RPMI8226 (cell line): Measurements from ENCODE around the gene RFX4.
"Not testable (repeated sequence)": the region's sequence is repeated elsewhere in the genome, so short reads cannot be mapped to it uniquely, and the experiment has no call there.

Source experiments
- DNase-seq: peaks from one replicate; pipeline ENCODE4 v3.0.0-alpha.2; 2015

RFX4 gene

DNA sequence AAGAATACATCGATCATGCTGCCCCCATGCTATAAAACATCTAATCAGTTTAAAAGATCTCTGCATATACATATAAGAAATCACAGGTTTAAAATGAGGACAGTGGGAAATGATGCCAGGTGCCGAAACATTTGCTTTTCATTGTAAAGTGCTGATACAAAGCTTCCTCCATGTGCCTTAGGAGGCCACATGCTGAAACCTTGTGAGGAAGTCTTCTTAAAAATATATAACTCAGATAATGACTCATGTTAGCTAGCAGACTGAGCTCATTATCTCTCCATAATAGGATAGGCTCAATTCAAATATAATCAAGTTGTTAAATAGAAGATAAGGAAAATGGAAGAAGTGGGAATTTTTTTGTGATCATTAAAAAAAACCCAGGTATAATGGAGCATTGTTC is 65.9 kb downstream of the RFX4 start:
- DNase-seq, result peak; percentile 5

GRCh38 chr12:106651552-106651951 is 68.7 kb downstream of the RFX4 start:
- DNase-seq, result no peak

DNA sequence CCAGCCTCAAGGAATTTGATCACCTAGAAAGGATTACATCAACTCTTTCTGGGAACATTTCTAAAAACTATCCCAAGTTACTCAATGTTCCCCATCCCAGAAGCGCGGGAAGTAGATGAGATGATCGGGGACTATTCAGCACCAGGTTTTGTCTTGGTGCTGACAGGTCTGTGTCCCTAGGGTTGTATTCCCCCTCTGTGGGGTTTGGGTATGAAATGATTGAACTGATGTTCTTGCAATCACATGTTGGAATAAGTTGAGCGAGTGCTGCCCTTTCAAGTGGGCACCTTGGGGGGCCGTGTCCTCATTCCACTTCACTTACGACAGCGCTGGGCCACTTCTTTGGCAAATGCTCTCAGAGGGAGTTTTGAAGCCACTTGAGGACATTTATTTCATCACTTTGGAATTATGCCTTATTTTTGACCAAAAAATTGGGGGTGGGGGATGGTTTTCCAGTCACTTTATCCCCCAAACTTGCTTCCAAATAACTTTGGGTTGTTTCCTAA is 69.8 kb downstream of the RFX4 start:
- no peak for DNase-seq

DNA sequence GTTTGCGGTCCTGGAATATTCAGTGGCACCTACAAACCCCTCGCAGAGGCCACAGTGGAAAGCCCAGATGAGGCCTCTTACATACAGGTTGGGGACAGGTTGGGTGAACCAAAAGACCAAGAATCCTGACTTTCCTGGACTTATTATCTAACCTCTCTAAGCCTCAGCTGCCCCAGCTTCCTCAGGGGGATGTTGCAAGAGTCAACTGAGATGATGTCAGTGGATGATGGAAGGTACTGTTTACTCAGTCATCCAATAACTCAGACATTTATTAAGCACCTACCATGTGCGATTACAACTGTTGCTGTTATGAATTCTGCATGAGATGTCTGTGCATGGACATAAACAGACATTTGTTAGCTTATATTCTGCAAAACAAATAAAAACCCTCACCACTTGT is 72.8 kb downstream of the RFX4 start:
- no peak for DNase-seq

GRCh38 chr12:106657488-106657887 is 74.7 kb downstream of the RFX4 start:
- no peak for DNase-seq

GRCh38 chr12:106663385-106663784 is 80.6 kb downstream of the RFX4 start:
- DNase-seq, result no peak

DNA sequence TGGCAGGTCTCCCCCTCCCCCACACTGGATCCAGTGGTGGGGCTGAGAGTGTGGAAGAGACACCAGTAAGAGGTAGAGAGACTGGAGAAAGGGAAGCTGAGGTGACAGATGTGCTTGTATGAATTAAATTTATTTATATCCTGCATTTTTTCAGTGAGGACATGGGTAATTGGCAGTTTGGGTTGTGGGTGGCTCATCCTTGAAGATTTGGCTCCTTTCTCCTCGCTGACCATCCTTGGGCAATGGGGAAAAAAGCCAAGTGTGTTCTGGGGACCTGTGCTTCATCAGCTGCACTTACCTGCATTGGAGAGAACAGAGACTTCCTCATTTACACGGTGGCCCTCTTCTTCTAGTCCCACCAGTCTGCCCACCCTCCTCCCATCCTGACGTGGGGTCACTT is 86.4 kb downstream of the RFX4 start:
- DNase-seq, result no peak

DNA sequence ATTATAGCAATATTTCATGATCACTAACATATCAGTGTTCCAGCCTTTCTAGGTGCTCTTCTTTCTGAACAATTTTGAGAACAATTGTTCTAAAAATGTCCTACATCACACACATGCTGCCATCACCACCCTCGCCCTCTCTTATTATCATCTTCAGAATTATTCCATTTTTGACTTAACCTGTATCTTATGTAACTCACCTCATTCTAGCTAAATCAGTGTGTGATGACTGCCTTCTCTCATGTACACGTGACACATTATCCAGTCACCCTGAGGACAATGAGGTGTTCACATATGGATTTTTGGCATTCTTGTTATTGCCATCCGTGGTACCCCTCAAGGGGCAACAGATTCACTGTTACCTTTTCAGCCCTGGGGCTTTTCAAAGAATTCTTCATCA is 87.3 kb downstream of the RFX4 start:
- no peak for DNase-seq

GRCh38 chr12:106671840-106672239 is 89.0 kb downstream of the RFX4 start:
- DNase-seq, result no peak

GRCh38 chr12:106672314-106673025 is 89.7 kb downstream of the RFX4 start:
- DNase-seq, result no peak

DNA sequence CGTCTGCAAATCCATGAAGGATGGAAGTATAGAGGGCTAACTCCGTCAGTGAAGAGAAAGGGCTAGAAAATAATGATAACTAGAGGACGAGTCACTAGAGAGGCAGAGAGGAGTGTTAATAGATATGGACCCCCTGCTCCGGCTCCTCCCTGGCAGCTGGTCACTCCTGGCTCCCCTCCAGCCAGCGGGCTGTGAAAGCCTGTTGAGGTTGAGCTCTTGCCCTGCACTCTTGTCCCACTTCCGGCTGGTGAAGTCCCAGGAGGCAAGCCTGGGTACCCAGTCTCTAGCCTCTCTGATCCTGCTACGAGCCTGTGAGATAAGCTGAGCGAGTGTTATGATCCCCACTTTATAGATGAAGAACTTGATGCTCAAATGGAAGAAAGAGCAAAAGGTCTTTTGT is 90.3 kb downstream of the RFX4 start:
- DNase-seq, result no peak

DNA sequence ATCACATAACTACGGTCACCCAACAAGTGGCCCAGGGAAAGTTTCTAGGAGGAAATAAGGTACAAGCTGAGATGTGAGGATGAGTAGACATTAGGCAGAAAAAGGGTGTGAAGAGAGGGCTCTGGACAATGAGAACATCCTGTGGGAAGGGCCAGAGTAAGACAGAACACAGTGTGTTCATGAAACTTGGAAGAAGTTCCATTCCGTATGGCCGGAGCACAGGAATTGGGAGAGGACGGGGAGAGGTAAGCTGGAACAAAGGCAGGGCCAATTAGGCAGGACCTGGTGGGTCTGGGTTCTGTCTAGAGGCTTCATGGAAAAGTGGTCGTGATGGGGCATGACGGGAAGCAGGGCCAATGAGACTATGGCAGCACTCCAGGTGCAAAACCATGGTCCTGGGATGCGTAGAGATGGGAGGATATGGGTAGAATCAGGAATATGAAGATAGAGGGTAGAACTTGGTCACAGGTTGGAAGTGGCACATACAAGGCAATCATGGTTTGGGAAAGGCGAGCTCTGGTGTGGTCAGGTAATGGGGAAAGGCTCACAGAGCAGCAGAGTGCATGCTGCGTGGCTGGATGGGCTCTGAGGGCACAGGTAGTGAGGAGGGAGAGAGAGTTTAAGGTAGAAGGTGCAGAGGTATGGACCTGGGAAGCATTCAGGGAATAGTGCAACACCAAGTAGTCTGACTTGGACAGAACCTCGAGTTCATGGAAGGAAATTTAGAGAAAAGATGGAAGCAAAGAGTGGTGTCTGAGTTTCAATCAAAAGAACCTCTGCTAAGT is 93.0 kb downstream of the RFX4 start:
- no peak for DNase-seq

DNA sequence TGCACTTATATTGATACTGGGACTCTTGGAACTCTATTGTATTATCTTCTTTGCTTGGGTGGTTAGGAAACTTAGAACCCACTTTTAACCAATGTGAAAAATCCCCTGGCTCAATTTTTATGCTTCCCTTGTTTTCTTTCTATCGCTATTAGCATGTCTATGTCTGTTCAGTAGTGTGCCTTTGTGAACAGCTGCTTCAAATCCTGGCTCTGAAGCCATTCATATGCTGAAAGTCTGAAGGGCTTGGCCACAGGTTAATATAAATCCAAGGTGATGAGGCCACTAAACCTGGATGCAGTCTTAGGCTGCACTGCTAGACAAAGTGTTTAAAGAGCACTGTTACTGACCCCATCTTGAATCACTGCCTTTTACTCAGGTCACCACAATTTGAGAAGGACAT is 96.8 kb downstream of the RFX4 start:
- no peak for DNase-seq

- DNase-seq, result no peak
Measured at GRCh38 chr12:106680280-106680679, 97.5 kb downstream of the RFX4 start.

GRCh38 chr12:106681210-106681609 is 98.4 kb downstream of the RFX4 start:
- DNase-seq, result no peak

GRCh38 chr12:106682594-106683234 is 99.9 kb downstream of the RFX4 start:
- DNase-seq, result peak; percentile 15

DNA sequence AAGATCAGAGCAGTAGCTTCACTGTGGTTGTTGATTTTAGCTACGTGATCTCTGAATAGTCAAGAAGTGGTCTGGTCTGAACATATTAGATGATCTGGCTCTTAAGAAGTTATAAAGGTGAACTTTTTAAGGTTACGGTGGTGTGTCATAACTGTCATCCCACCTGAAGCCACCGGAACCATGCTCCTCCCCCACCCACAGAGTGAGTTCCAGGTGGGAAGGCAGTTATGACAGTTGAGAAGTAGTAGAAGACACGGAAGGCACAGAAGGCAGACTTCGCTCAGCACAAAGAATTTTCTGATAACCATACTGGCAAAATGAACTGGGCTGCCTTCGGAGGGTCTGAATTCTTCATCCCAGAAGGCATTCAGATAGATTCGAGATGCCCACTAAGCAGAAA is 101.7 kb downstream of the RFX4 start:
- DNase-seq, result no peak

GRCh38 chr12:106685381-106685780 is 102.6 kb downstream of the RFX4 start:
- DNase-seq, result no peak

DNA sequence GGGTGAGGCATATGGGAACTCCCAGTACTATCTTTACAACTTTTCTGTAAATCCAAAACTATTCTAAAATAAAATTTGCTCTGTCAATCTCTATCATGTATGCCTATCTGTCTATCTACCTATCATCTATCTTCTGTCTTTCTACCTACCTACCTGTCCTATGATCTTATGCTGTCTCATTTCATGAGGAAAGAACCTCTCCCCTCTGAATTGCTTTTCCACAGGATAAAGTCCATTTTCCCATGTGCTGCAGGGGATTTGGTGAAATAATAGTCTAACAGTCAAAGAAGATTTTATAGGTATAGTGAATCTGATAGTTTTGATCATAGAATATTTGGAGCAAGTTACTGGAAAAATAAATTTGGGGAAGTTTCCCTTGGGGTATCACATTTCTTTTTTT is 104.9 kb downstream of the RFX4 start:
- no peak for DNase-seq

DNA sequence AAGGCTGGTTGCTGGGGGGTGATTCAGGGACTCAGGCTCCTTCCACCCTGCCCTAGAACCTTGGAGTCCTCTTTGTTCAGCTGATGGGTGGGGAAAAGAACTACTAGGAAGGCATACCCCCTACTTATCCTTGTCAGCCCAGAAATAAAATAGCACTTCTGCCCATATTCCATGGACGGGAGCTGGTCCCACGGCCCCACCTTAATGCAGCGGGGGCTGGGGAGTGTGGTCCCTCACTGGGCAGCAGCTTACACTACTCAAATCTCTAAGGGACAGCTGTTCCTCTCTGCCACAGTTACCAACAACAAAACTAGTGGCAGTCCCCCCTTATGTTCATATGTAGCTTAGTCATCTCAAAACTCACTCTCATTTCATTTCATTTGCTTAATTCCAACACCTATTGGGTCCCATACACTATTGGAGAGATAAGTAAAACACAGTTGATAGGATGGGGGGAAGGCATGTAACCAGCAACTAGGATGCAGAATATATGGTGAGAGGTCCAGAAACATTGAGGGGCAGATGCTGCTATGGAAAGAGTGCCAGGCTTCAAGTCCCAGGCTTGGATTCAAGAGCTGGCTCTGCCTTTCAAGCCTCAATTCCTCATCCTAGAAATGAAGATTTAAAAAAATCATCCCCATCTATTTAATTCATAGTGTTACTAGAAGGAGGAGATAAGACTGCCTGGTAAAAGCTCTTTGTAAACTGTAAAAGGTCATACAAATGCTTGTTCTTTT is 107.9 kb downstream of the RFX4 start:
- no peak for DNase-seq

- not testable (repeated sequence) for DNase-seq
Measured at GRCh38 chr12:106692033-106692432, 109.2 kb downstream of the RFX4 start.

DNA sequence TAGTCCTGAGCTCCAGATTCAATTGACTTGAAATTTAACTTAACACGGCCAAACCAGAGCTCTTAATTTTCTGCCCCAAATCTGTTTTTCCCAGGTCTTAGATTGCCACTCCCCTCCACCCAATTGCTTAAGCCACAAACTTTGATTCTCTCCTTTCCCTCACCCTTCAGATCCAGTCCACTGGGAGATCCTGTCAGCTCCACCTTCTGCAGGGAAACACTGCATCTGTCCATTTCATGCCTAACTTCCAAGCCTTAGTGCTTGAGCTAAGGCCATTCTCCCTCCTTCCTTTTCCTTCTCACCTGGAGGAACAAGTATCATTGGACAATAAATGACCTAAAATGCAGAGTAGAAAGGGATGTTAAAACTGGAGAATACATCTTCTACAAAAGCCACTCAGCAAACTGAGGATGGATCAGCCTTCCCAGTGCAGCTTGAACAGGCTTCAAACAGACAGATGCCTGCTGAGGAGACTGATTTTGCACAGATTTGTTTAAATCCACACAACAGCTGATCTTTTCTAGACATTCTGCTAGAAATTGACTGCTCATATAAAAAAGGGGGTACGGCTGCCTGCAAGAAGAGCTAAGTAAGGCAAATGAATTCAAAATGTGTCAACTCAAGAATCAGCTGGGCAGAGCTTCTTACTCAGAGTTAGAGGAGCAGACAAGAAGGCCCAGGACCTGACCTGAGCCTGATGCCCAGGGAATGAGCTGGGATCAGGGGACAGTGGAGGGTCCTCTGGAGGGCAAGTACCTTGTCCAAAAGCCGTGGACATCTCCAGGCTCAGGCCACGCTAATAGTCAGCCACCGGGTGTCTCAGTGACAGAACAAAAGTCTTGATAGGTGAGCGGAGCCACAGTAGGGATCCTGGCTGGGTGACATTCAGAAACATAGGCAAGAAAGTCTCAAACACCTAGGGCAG is 110.4 kb downstream of the RFX4 start:
- DNase-seq, result no peak
